Gastroesophageal sphincter (tissue), 3 donors: ENCODE results near the gene PRKCZ.

ENCODE experiments used
- EP300 ChIP-seq: sonication (generic); formaldehyde crosslinking; IDR thresholded peaks from one replicate; pipeline ENCODE4 v1.6.1; 2017; ENCODE audit warnings: antibody characterized with exemption, mild to moderate bottlenecking
- POLR2A ChIP-seq, 2 donors: fragments of 450-650 bp; IDR thresholded peaks; one replicate each; pipeline ENCODE4 v1.6.1; 2017; ENCODE audit warnings: antibody characterized with exemption in 2 of 2, mild to moderate bottlenecking in 2 of 2, moderate library complexity in 1 of 2
- TF ChIP-seq, protein P1 (sequence below), 4 experiments: fragments of 200-600 bp in 2 of 4; fragments of 450-650 bp in 2 of 4; sonication (generic) in 1 of 4; IDR thresholded peaks; one replicate each; pipeline ENCODE4 v1.5.1; 2017 to 2019; ENCODE audit warnings: antibody characterized with exemption in 4 of 4, mild to moderate bottlenecking in 2 of 4, moderate library complexity in 2 of 4

DNA sequence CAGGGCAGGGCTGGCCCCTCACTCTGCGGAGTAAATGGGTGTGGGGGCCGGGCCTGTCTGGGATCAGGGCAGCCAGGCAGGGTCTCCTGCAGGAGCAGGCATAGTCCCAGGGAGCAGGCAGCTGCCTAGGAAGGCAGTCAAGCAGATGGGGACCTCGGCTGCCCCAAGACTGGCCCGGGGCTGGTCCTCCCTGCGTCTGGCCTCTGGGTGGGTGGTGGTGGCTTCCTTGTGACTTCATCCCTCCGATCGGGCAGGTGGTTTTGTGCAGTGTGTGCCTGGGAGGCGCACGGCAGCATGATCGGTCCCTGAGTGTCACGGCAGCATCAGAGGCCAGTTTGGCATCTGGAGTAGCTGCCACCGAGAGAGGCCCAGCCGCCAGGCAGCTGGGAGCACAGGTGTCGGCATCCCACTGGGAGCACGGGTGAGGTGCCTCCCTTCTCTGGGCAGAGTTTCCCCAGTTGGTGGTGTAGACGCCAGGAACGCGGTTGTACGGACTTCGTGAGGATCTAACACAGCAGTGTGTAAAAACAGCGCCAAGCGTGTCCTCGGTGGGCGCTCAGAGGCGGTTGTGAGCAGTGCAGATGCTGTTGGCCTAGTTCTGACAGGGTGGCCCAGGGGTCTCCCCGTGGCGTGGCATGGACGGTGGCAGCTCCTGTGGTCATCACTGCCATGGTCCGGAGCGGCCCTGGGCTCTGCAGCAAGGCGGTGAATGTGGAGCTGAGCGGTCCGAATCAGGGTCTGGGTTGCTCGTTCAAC is 45.9 kb downstream of the PRKCZ start:
- TF ChIP-seq, protein P1, sequence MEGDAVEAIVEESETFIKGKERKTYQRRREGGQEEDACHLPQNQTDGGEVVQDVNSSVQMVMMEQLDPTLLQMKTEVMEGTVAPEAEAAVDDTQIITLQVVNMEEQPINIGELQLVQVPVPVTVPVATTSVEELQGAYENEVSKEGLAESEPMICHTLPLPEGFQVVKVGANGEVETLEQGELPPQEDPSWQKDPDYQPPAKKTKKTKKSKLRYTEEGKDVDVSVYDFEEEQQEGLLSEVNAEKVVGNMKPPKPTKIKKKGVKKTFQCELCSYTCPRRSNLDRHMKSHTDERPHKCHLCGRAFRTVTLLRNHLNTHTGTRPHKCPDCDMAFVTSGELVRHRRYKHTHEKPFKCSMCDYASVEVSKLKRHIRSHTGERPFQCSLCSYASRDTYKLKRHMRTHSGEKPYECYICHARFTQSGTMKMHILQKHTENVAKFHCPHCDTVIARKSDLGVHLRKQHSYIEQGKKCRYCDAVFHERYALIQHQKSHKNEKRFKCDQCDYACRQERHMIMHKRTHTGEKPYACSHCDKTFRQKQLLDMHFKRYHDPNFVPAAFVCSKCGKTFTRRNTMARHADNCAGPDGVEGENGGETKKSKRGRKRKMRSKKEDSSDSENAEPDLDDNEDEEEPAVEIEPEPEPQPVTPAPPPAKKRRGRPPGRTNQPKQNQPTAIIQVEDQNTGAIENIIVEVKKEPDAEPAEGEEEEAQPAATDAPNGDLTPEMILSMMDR (IDR thresholded peaks at IDR 0.05): no peak
- no peak for TF ChIP-seq EP300
- no peak for TF ChIP-seq POLR2A (IDR thresholded peaks at IDR 0.05)
